HG03064 (cell line): ENCODE results near the gene ZDHHC7.
"Not testable (repeated sequence)": the region's sequence is repeated elsewhere in the genome, so short reads cannot be mapped to it uniquely, and the experiment has no call there.

ENCODE experiments used
- ATAC-seq: cut with Tn5 transposase; IDR thresholded peaks from one replicate; pipeline ENCODE4 v1.9.1; 2021; ENCODE audit warnings: low read depth; ENCODE audit not compliant: unreplicated experiment

Gene ZDHHC7

DNA sequence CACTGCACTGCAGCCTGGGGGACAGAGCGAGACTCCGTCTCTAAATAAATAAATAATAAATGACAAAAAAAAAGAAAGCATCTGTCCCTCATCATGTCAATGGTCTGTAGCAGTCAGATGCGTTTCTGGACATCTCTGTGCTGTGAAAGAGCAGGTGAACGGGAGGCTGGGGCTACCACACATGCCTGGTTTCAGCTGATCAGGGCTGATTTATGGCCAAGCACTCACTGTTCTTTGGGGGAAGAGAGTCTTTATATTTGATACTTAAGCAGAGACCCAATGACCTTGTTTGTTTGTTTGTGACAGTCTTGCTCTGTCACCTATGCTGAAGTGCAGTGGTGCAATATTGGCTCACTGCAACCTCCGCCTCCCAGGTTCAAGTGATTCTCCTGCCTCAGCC, 33.7 kb upstream of the ZDHHC7 start:
- no peak for ATAC-seq

DNA sequence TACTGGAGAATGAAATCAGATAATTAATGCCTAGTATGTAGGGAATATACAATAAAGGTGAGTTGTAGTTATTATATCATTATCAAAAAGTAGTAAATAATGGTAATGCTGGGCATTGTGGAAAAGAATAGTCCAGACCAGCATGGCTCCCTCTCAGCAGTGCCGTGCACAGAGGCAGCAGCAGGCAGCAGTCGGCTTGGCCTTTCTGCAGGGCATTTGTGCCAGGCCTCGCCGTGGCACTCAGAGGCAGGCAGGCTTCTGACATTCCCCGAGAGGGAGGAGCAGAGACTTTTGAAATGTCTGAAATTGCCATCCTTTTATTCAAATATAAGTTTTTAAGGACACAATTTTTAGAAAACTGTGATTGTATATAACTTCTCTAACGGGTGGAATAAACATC, 31.3 kb upstream of the ZDHHC7 start:
- no peak for ATAC-seq

DNA sequence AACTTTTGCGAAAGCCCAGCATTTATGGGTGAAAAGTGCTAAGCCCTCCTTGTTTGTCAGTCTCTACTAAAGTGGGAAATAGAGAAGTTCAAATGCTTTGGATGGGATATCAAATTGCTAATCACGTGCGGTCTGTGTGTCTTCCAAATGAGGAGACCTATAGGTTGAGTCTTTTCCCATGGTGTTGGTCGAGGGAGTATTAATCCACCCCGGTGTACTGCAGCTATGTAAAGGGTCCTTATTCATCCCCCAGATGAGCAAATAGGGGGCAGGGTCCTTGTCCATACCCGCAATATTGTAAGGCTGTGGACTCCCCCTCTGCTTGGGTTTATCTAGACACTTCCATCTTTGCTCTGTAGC, 30.8 kb upstream of the ZDHHC7 start:
- no peak for ATAC-seq

DNA sequence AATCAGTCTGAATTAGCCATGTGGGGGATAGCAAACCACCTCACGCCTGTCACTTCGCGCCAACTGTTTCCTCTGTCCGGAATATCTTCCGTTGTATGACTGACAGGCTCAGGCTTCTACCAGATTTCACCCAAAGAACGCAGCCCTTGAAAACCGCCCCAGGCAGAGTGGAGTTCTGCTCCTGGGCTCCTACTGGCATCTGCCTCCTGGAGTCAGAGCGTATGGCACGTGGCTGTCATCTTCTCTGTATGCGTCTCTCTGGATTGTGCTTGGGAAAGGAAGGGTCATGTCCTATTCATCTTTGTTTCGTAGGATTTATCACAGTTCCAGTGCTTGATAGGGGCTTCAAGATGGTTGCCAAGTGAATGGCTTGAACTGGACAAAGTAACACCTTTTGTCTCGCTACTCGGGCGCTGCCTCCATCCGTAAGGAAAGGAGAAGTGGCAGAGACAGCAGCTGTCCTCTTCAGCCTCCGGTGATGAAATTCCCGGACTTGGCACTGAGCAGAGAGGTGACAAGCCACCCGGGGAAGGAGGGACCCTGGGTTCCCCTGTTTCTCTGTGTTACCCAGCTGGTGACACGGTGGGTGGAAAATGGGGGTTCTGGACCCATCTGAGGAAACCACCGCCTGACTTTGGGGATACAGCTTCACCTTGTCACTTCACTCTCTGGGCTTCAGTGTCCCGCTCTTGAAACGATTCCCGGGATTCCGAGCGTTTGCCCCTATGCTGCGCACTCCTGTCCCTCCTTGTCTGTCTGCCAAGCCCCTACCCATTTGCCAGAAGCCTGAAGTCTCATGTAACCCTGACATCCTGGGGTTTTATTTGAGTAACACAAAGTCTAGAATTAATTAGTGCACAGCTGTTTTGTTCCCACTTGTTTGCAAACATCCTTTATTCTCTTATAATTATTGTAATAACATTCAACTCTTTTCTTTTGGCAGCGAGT, 30.2 kb upstream of the ZDHHC7 start:
- no peak for ATAC-seq

DNA sequence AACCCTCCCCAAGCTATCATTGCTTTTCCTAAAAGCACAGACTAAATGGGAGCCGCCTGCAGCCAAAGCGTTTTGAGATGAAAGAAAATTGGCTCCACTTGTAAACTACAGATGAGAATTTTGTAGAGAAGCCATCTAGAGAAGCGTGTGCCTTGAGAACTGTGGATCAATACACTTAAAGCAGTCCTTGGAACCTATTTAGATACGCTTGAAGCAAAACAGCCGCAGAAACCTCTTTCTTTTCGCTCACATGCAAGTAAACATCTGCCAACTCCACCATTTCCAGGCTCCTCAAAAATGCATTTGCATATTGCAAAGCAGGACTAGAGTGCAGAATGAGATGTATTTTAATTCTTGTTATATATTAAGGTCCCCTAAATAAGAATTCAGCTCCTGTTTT, 29.4 kb upstream of the ZDHHC7 start:
- no peak for ATAC-seq

DNA sequence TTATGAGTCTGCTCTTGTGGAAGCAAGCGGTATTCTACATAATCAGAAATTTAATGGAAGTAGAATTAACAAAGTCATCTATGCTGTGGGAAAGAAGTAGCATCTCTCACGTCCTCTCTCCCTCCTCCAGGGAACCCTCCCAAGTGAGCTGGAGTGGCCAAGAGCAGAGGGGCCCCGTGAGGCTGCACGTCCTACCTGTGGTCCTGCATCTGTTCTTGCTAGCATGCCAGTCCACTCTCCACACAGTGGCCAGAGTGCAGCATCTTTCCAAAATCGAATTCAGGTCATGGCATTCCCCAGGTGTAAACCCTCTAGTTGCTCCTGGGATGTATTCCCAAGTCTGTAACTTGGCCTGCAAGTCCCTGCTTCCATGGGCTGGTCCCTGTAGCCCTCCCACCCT, 26.4 kb upstream of the ZDHHC7 start:
- no peak for ATAC-seq

DNA sequence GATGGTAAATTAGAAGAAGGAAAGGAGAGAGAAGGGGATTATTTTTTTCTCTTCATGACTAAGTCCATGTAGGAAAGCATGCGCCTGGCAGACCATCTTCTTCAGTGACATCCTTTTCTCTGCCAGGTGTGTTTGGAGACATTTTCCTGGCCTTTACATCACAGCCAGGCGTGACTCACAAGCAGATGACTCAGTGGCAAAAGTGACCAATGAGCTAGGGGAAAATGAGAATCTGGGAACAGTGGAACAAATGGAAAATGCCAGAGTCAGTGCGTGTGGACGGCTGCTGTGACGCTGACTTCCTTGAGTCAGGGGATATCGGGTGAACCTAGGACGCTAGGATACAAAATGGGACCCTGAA, 25.7 kb upstream of the ZDHHC7 start:
- ATAC-seq: no peak

DNA sequence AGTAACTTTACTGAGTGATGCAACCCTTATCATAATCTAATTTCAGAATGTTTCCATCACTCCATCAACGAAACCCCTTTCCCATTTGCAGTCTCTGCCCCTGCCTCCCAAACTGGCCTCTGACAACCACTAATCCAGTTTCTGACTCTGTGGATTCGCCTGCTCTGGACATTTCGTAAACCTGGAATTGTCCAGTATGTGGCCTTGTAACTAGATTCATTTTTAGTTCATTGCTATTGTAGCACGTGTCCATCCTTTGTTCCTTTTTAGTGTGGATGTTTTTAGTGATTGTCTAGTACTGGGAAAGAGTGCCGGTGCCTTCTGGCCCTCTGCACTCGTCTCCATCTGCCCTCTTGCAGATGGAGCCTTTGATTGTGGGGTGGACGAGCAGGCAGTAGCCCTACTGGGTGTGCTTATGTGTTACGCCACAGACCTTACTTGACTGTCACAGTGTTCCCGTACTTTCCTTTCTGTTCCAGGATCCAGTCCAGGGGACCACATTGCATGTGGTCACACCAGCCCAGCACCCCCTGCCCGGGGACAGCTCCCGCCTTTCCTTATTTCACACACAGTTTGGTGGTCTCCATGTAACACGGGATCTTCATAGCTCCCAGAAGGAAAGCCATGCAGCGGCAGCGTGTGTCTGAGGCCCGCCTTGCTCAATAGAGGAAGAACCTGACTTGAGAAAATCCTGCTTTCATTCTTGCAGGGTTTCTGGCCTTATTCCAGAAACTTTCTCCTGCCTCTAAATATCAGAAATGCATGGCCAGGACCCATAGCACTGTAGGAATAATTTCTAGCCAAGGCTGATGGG, 25.1 kb upstream of the ZDHHC7 start:
- ATAC-seq: no peak

DNA sequence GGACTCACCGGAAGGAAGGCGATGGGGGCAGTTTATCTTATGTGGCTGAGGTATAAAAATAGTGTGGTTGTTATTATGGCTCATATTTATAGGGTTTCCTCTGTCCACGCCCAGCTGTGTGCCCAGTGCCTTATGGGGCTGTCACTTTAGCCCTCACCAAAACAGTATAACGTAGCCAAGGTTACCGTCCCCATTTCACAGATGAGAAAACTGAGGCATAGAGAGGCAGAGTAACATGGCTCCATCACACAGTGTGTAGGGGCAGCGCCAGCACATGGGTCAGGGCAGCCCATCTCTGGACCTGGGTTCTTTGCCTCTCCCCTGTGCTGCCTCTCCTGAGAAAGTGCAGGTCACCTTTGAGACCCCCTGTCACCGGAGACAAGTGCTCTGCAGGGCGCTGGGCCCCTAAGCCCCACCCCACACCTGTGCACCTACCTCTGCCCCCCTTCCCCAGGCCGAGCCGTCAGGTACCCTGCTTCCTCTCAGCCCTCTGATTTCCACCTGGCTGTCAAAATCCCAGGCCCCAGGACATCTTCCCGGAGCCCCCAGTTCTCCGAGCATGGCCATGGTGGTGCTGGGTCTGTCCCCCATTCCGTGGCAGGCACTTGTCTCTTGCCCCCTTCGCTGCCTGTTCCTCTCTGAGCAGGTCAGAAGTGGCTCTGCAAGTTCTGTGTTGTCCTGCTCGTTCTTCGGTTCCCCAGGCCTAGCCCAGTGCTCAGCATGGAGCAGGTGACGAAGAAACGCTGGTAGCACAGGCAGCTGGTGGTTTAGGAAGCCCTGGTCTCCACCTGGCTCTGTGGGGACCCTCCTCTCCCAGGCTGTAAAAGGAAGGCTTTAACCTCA, 23.5 kb upstream of the ZDHHC7 start:
- ATAC-seq: no peak

DNA sequence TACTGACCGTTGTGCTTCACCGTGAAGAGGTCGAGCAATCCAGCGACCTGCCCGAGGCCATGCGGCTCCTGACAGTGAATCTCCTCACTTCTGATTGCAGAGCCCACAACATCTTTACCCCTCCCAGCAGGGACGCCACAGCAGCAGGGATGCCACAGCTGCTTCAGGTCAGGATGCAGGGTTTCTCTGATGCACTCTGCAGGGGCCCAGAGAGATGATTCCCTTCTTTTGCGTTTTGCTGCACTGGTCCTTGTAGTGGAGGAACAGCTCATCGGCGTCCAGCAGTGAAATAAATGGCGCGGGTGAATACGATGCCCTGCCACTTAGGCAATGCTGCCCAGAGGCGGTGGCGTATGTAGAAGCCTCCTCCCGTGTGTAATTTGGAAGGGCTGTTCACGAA, 21.8 kb upstream of the ZDHHC7 start:
- no peak for ATAC-seq

DNA sequence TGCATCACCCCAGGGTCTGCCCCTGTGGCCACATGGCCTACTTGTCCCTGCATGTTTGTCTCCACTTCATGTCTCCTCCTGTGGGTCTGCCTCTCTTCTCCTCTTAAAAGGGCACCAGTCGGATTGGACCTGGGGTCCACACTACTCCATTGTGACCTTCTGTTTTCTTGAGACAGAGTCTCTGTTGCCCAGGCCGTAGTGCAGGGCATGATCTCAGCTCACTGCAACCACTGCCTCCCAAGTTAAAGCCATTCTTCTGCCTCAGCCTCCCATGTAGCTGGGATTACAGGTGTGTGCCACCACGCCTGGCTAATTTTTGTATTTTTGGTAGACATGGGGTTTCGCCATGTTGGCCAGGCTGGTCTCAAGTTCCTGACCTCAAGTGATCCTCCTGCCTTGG, 20.9 kb upstream of the ZDHHC7 start:
- ATAC-seq: not testable (repeated sequence)

DNA sequence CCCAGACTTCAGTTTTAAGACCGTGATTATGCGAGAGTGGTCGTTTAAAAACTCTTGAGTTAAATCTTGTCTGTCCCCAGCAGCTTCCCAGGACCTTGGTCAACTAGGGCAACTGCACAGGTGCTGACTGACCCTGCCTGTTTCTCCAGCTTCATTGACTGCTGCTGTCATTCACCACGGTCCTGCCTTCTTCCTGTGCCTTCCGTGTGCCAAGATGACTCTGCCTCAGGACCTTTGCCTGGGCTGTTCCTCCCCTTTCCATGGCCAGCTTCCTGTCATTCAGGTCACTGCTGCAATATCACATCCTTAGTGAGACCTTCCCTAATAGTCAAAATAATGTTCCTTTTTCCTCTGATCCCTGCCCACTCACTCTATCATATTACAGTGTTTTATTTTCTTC, 20.1 kb upstream of the ZDHHC7 start:
- no peak for ATAC-seq

DNA sequence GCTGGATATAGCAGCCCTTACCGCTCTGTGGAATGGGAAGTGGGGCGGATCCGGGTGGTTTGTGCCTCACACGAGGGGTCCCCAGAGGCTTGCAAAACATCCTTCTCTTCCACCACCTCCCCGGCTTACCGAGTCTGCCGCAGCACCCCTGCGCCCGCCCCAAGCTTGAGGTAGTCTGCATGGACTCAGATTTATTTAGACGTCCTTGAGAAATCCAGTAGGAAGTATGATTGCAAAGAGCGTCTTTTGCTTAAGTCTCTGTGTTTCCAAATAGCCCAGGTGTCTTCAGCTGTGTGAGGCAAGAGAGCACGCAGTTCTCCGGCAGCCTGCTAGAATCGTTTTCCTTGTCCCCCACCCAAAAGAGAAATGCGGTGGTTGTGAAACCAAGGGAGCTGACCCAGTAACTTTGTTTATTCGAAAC, 18.7 kb upstream of the ZDHHC7 start:
- no peak for ATAC-seq

DNA sequence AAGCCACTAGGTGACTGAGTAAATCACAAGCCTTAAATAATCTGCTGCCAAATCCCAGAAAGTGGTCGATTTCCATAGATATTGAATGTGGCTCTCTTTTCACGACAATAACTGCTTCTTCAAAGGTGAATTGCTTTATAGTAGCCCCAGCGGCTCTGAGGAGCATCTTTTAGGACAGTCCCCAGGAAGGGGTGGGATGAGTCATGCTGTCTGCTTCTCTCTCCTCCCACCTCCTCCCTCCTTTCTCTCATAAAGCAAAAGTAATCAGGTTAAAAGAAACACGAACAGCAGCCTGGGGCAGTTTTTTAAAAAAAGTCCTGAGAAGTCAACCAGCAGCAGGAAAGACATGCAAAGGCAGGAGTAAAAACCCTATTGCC, 18.1 kb upstream of the ZDHHC7 start:
- no peak for ATAC-seq

DNA sequence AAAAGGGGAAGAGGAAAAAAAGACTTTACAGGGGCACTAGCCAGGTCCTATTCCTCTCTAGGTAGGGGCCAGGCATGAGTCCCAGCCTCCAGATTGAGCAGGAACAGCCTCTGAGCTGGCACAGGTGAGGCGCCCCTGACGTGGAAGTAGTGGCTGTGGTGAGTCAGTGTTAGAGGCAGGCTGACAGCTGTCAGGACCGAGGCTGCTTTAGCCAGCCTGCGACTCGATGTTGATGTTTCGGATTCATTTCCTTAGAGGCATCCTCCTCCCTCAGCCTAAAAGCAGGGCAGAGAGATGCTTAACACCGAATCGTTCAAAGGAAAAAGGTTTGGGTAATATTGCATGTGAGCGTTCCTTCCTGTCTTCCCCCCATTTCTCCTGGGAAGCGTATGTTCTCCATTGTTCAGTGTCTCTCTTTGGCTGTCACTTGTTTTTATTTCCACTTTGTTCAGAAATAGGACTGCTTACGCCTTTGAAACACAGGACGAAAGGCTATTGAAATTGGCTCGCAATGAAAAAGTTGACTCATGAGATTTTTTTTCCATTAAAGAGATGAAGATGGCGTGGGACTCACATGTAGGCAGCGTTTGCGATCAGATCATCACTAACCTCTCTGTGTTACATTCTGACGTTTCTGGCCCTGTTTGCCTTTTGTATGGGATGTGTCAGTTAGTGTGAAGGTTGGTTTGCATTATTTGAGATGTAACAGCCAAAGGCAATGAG, 17.5 kb upstream of the ZDHHC7 start:
- no peak for ATAC-seq

DNA sequence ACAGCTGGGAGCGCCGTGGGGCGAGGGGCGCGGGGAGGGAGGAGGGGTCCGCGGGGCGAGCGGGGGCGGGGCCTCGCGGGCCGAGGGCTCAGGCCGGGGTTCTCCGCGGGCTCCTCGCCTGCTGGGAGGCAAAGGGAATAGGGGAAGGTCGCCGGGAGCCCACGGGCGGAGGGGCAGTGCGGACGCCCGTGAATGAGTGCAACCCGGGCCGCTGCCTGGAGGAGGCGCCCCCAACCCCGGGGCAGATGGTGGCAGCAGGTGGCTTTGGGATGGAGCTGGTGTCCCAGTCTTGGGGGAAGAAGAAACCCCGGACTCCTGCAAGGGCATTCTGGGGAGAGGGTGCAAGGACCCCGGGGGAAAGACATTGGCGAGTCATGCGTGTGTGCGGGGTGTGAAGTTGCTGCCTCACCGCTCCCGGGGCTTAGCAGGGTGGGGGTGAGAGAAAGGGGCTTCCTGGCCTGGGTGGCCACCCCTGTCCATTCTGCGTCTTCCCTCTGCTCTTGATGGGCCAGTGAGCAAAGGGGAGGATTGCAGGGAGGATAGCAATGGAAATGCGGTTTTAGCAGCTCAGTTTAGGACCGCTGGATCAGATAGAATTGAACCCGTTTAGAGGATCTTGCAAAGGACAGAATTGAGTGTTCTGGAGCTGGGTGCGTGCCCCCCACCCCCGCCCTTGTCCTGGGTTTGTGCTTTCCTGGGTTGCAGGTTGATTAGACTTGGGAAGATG, 16.8 kb upstream of the ZDHHC7 start:
- peak; percentile 28 for ATAC-seq

DNA sequence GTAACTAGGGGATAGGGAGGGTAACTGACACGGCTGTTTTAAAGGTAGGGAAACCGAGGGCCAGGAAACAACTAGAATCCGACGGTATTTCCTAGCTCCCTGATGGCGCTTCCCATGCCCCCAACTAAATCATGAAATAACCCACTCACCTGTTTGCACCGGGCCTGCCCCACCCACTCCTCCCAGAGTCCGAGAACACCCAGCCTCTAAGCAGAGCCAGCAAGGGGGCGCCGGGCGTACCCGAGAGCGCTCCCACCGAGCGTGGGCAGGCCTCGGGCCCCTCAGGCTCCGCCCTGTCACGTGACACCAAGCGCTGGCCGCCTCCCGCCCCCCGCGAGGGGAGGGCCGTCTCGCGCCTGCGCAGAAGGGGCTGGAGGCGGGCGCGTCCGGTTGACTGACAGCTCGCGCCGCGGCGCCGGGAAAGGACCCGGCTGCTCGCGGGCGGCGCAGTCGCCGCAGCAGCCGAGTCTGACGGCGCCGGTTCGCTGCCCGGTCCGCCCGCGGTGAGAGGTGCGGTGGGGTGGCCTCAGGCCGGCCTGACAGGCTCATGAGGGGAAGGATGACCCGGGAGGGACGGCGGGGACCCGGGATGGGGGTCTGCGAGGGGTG, 16.1 kb upstream of the ZDHHC7 start, which contains the start of gene KIAA0513:
KIAA0513 (plus strand) TSS at position 447 of the 609 bp plus-strand sequence. CDS start 39,277 bp downstream, outside the sequence.
- peak; percentile 61 for ATAC-seq

DNA sequence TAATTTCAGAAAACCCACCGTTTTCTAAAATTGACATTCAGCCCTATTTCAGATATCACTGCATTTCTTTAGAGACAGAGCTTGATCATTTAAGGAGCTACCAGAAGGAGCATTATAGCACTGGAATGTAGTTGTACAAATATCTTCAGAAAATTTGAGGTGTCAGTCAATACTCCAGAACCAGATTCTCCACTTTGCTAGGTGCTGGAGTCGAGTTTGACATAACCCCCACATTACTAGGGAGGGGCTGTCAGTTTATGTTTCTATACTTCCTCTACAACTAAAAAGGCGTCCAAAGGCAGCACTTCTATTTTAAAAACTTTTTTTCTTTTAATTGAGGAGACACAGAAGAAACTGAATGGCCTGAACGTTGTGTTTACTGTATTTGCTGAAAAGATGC, 15.4 kb upstream of the ZDHHC7 start:
- ATAC-seq: no peak
